ENCODE data around the gene CTNND1. TPM values are rescaled to one million over a fixed set of nuclear protein-coding genes. Genes with fewer than 3 reads are reported as not detected.
"Not testable (repeated sequence)": the region's sequence is repeated elsewhere in the genome, so short reads cannot be mapped to it uniquely, and the experiment has no call there.

Gene CTNND1
- total RNA-seq, 1 donor from 2014 or later, result 112 TPM

GRCh38 chr11:57818812-57819211 is 57.2 kb downstream of the CTNND1 start:
- H3K4me3 ChIP-seq (ENCODE audit: low read depth, low read length), result no peak overlapping the region
- no peak for TF ChIP-seq CTCF (conservative IDR thresholded peaks at IDR 0.05; ENCODE audit: low read depth, low read length)
- no peak for DNase-seq (ENCODE audit: low read depth)

- no peak for DNase-seq (ENCODE audit: low read depth)
- no peak for TF ChIP-seq CTCF (conservative IDR thresholded peaks at IDR 0.05; ENCODE audit: low read depth, low read length)
- no peak overlapping the region for H3K4me3 ChIP-seq (ENCODE audit: low read depth, low read length)
These were observed 57.8 kb downstream of the CTNND1 start for GRCh38 chr11:57819252-57819979.

- DNase-seq (ENCODE audit: low read depth), result no peak
- no peak for TF ChIP-seq CTCF (conservative IDR thresholded peaks at IDR 0.05; ENCODE audit: low read depth, low read length)
- no peak overlapping the region for H3K4me3 ChIP-seq (ENCODE audit: low read depth, low read length)
These were observed 62.3 kb downstream of the CTNND1 start for GRCh38 chr11:57823859-57824258.

GRCh38 chr11:57834852-57835251 is 73.2 kb downstream of the CTNND1 start:
- DNase-seq (ENCODE audit: low read depth), result no peak
- no peak overlapping the region for H3K4me3 ChIP-seq (ENCODE audit: low read depth, low read length)
- TF ChIP-seq CTCF (conservative IDR thresholded peaks at IDR 0.05; ENCODE audit: low read depth, low read length), result no peak

GRCh38 chr11:57838609-57839008 is 77.0 kb downstream of the CTNND1 start:
- not testable (repeated sequence) for H3K4me3 ChIP-seq (ENCODE audit: low read depth, low read length); DNase-seq (ENCODE audit: low read depth)

GRCh38 chr11:57842873-57843272 is 81.3 kb downstream of the CTNND1 start:
- DNase-seq (ENCODE audit: low read depth), result no peak
- H3K4me3 ChIP-seq (ENCODE audit: low read depth, low read length), result no peak overlapping the region
- no peak for TF ChIP-seq CTCF (conservative IDR thresholded peaks at IDR 0.05; ENCODE audit: low read depth, low read length)

GRCh38 chr11:57867966-57868365 is 106.4 kb downstream of the CTNND1 start:
- no peak for TF ChIP-seq CTCF (conservative IDR thresholded peaks at IDR 0.05; ENCODE audit: low read depth, low read length)
- DNase-seq (ENCODE audit: low read depth), result no peak

More at GRCh38 chr11:57867966-57868365, 106.4 kb downstream of the CTNND1 start:
- H3K4me3 ChIP-seq (ENCODE audit: low read depth, low read length), result no peak overlapping the region

Measured in epithelial cell of proximal tubule (primary cell).